Peyer's patch (tissue), 4 donors: ENCODE data around the gene NEMF. TPM values are rescaled to one million over a fixed set of nuclear protein-coding genes. Genes with fewer than 3 reads are reported as not detected.

Experiments
- DNase-seq, 3 donors: peaks; one replicate each; pipeline ENCODE4 v3.0.0-alpha.2; 2017 to 2019
- H3K27ac ChIP-seq, 4 donors: fragments of 200-600 bp; sonication (generic); one replicate each; pipeline ENCODE4 v1.5.1; 2016 to 2019
- H3K27me3 ChIP-seq, 2 donors: fragments of 200-600 bp; sonication (generic); one replicate each; pipeline ENCODE4 v1.5.1; 2019
- H3K36me3 ChIP-seq, 3 donors: fragments of 200-600 bp; sonication (generic); one replicate each; pipeline ENCODE4 v1.5.1; 2016 to 2019
- H3K4me1 ChIP-seq, 4 donors: fragments of 200-600 bp; sonication (generic); one replicate each; pipeline ENCODE4 v1.5.1; 2016 to 2019
- H3K4me3 ChIP-seq, 4 donors: fragments of 200-600 bp; sonication (generic); 1 replicate in 3 of 4; 2 replicates in 1 of 4; pipeline ENCODE4 v1.5.1; 2016 to 2019; ENCODE audit warnings: mild to moderate bottlenecking in 1 of 4
- H3K9me3 ChIP-seq, 4 donors: fragments of 200-600 bp; sonication (generic); one replicate each; pipeline ENCODE4 v1.5.1; 2016 to 2019; ENCODE audit warnings: mild to moderate bottlenecking in 1 of 4
- POLR2A ChIP-seq, 2 donors: fragments of 450-650 bp; IDR thresholded peaks; one replicate each; pipeline ENCODE4 v1.5.1; 2017; ENCODE audit warnings: antibody characterized with exemption in 2 of 2, mild to moderate bottlenecking in 2 of 2, moderate library complexity in 2 of 2
- total RNA-seq, 4 donors: library from RNA; depleted of rRNA; stranded (reverse); fragments of >200 nt; gene quantifications; one replicate each; pipeline ENCODE4 v1.1.0, GENCODE V29; 2016
- TF ChIP-seq, protein P1 (sequence below), 6 experiments: fragments of 450-650 bp in 4 of 6; fragments of 200-600 bp in 2 of 6; sonication (generic) in 1 of 6; IDR thresholded peaks; one replicate each; pipeline ENCODE4 v1.5.1; 2017 to 2019; ENCODE audit warnings: antibody characterized with exemption in 6 of 6, mild to moderate bottlenecking in 3 of 6, moderate library complexity in 1 of 6

NEMF gene
- total RNA-seq, 4 donors from 2014 or later: 114 to 413 (median 145) TPM

DNA sequence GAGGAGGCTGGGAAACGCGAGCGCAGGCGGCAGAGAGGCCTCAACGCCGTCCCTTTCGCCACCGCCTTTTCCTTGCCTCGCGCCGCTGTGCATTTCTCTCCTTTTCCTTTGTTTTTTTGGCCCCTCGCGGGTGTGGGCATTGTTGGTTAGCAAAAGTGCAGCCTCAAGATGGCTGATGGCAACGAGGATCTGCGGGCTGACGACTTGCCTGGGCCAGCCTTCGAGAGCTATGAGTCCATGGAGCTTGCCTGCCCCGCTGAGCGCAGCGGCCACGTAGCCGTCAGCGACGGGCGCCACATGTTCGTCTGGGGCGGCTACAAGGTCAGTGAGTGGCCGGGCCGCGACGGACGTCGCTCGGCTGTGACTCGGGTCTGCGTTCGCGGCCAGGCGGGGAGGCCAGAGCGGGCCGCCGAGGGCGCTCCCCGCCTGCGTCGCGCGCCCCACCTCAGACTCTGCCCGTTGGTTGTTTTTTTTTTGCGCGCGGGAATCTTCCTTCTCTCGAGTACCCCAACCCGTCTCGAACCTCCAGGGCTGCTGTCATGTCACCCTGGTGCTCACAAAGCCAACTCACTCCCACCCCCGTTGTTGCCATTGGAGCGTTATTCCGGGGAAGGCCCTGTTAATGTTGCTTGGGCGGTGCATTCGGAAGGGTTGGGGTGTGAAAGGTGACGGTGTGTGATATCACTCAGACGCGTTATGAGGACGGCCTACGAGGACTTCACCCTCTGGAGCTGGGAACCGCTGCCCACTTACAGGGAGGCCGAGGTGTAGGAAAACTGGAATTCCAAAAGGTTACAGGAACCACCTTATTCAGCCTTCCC lies 84.1 kb downstream of the NEMF start:
- peak; percentile 79 to 90 for TF ChIP-seq POLR2A (IDR thresholded peaks at IDR 0.05)
- TF ChIP-seq, protein P1, sequence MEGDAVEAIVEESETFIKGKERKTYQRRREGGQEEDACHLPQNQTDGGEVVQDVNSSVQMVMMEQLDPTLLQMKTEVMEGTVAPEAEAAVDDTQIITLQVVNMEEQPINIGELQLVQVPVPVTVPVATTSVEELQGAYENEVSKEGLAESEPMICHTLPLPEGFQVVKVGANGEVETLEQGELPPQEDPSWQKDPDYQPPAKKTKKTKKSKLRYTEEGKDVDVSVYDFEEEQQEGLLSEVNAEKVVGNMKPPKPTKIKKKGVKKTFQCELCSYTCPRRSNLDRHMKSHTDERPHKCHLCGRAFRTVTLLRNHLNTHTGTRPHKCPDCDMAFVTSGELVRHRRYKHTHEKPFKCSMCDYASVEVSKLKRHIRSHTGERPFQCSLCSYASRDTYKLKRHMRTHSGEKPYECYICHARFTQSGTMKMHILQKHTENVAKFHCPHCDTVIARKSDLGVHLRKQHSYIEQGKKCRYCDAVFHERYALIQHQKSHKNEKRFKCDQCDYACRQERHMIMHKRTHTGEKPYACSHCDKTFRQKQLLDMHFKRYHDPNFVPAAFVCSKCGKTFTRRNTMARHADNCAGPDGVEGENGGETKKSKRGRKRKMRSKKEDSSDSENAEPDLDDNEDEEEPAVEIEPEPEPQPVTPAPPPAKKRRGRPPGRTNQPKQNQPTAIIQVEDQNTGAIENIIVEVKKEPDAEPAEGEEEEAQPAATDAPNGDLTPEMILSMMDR (IDR thresholded peaks at IDR 0.05): no peak
- DNase-seq: peak; percentile 42 to 88 (median 84)

DNA sequence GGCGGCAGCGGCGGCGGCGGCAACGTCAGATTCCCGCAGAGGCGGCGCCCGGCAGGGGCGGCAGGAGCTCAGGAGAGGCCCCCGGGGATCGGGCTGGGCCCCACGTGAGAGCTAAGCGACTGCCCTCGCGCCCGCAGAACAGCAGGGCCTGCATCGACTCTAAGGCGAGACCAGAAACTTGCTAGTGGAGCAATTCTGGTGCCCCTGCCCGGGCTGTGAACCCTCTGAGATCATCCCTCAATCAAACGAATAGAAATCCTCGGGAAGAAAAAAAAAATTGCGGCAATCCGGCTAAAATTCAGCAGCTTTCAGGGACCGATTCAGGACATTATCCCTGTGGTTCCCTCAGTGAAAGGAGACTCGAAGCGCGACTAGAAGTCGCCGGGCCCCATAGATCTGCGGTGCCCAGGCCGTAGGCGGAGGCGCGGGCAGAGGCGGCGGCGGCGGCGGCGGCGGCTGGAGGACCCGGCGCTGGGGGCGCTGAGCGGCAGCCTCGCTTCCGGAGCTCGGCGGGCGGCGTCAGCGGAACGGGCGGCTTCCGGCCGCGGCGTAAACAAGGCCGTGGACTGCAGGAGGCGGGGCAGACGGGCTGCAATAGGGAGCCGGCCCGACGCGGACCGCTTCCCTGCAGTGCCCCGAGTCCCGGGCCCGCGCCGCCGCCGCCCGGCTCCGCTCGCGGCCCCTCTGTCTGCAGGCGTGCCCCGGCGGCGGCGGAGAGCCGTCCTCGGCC lies 84.9 kb downstream of the NEMF start, which contains the start of gene KLHDC2:
Gene KLHDC2, plus strand, starts transcription at position 583 of the 730 bp plus-strand sequence. CDS start 316 bp downstream, outside the sequence.
- peaks cover 0 to 25% (median 12%) of the 10 kb centered on the region in 4 donors for H3K4me1 ChIP-seq
- DNase-seq: peak; percentile 86 to 95 (median 94)
- peak; percentile 95 to 99 for TF ChIP-seq POLR2A (IDR thresholded peaks at IDR 0.05)
- TF ChIP-seq, protein P1 (IDR thresholded peaks at IDR 0.05): peak in 5 of 6 experiments; percentile 15 to 52 (median 38)
- H3K27me3 ChIP-seq: no peaks in the 10 kb centered on the region
- no peaks in the 10 kb centered on the region for H3K9me3 ChIP-seq
- peak within 1 kb of the TSS; percentile 96 to 98 (median 98) for H3K27ac ChIP-seq
- H3K36me3 ChIP-seq: peaks cover 0 to 6% (median 0%) of the 10 kb centered on the region in 3 donors
- H3K4me3 ChIP-seq: peak within 1 kb of the TSS; percentile 72 to 100 (median 92)

More for the DNA sequence above, 84.1 kb downstream of the NEMF start:
- H3K27ac ChIP-seq: peak overlapping the region; percentile 96 to 98 (median 98)
- H3K4me3 ChIP-seq: peak overlapping the region; percentile 72 to 100 (median 92)
- H3K4me1 ChIP-seq: peaks cover 0 to 25% (median 12%) of the 10 kb centered on the region in 4 donors
- H3K36me3 ChIP-seq: peaks cover 0 to 9% (median 0%) of the 10 kb centered on the region in 3 donors
- no peaks in the 10 kb centered on the region for H3K27me3 ChIP-seq
- no peaks in the 10 kb centered on the region for H3K9me3 ChIP-seq

DNA sequence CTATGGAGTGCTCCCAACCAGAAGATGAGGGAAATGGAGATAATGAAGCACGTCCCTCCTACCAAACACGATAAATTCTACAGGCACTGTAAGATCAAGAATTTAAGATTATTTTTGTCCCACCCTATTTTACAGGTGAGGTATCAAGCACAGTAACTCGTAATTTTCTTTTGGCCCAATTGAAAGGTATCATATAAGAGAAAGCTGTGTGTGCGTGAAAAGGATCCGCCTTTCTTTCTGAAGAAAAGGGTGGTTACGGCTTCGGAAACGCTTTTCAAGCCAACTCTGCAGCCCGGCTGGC lies 85.4 kb downstream of the NEMF start:
- Histone ChIP-seq H3K27ac (peak overlapping the region; percentile 96 to 98 (median 98)), H3K4me1 (peaks cover 0 to 25% (median 12%) of the 10 kb centered on the region in 4 donors), H3K9me3 (no peaks in the 10 kb centered on the region), H3K36me3 (peaks cover 0 to under 1% (median 0%) of the 10 kb centered on the region in 3 donors), H3K4me3 (peak overlapping the region; percentile 72 to 100 (median 92)), H3K27me3 (no peaks in the 10 kb centered on the region)
- TF ChIP-seq POLR2A (IDR thresholded peaks at IDR 0.05): no peak
- TF ChIP-seq, protein P1 (IDR thresholded peaks at IDR 0.05): peak in 1 of 6 experiments; percentile 7
- no peak for DNase-seq

DNA sequence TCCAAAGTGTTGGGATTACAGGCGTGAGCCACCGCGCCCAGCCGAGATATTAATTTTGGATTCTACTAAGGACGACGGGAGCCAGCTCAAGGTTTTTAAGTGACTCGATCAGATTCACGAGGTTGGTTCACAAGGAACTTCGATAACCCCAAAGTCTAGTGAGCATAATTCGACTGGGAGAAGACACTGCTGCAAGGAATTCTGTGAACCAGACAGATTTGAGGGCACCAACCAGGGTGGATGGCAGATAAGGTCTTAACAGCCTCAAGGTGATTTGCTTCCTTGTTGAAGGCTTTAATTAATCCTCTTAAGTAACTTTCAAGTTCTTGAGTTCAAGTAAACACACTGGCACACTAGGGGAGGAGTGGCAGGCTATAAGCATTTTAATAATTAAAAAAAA lies 85.7 kb downstream of the NEMF start:
- no peak for TF ChIP-seq POLR2A (IDR thresholded peaks at IDR 0.05)
- TF ChIP-seq, protein P1 (IDR thresholded peaks at IDR 0.05): no peak
- no peaks in the 10 kb centered on the region for H3K27me3 ChIP-seq
- H3K4me1 ChIP-seq: peaks cover 0 to 25% (median 12%) of the 10 kb centered on the region in 4 donors
- H3K4me3 ChIP-seq: peak overlapping the region; percentile 72 to 100 (median 92)
- H3K27ac ChIP-seq: peak overlapping the region; percentile 96 to 98 (median 98)
- no peaks in the 10 kb centered on the region for H3K9me3 ChIP-seq
- no peaks in the 10 kb centered on the region for H3K36me3 ChIP-seq
- DNase-seq: no peak

DNA sequence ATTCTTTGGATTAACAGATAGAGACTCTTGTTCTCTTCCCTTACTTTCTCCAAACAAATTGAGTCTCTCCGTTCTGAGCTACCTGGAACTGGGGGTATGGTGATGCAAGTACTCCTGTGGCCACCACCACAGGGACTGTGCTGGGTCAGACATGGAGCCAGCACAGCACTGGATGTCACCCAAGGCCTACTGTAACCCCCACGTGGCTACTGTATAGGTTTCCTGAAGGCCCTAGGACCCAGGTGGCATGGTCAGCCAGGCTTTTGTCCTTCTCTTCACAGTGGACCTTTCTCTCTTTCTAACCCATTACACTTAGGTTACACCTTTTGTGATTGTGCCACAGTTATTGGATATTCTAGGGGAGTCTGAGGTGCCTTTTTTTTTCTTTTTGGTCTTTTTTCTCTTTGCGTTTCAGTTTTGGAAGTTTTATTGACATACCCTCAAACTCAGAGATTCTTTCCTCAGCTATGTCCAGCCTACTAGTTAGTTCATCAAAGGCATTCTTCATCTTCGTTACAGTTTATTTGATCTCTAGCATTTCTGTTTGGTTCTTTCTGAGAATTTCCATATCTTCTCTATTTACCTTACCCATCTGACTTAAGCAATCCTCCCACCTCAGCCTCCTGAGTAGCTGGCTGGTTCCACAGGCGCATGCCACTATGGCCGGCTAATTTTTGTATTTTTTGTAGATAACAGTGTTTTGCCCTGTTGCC lies 90.6 kb downstream of the NEMF start:
- Histone ChIP-seq H3K9me3 (no peaks in the 10 kb centered on the region), H3K4me1 (no peaks in the 10 kb centered on the region), H3K27ac (no peak overlapping the region), H3K4me3 (no peak overlapping the region), H3K36me3 (no peaks in the 10 kb centered on the region), H3K27me3 (no peaks in the 10 kb centered on the region)
- DNase-seq: no peak
- TF ChIP-seq, protein P1 (IDR thresholded peaks at IDR 0.05): no peak
- no peak for TF ChIP-seq POLR2A (IDR thresholded peaks at IDR 0.05)
